A204.1 (cell line): ENCODE measurements around the gene TAF6.
"Not testable (repeated sequence)": the region's sequence is repeated elsewhere in the genome, so short reads cannot be mapped to it uniquely, and the experiment has no call there.

Experiments
- FAIRE-seq: peaks from 2 replicates; lab custom pipeline; 2012; peaks lifted over from hg19 to GRCh38; lab: Jason Lieb, UNC

Gene TAF6

GRCh38 chr7:100152404-100152803, 33.2 kb upstream of the TAF6 start:
- FAIRE-seq = no peak

GRCh38 chr7:100148559-100149328, 29.6 kb upstream of the TAF6 start, which contains the start of gene LAMTOR4:
Gene LAMTOR4, plus strand, starts transcription at chr7:100148918. Its CDS starts 55 bp downstream, at chr7:100148973.
- FAIRE-seq = peak; percentile 99

GRCh38 chr7:100148225-100148558, 29.0 kb upstream of the TAF6 start:
- FAIRE-seq = no peak

- no peak for FAIRE-seq
Measured at GRCh38 chr7:100147278-100147677, 28.1 kb upstream of the TAF6 start.

GRCh38 chr7:100146350-100146749, 27.2 kb upstream of the TAF6 start:
- not testable (repeated sequence) for FAIRE-seq

GRCh38 chr7:100142461-100142860, 23.3 kb upstream of the TAF6 start:
- FAIRE-seq = no peak

GRCh38 chr7:100141555-100141949, 22.4 kb upstream of the TAF6 start:
- FAIRE-seq = no peak

- FAIRE-seq = no peak
Measured at GRCh38 chr7:100137851-100138760, 18.9 kb upstream of the TAF6 start.

- no peak for FAIRE-seq
Measured at GRCh38 chr7:100132697-100133151, 13.6 kb upstream of the TAF6 start.

- no peak for FAIRE-seq
Measured at GRCh38 chr7:100132126-100132525, 13.0 kb upstream of the TAF6 start.

- FAIRE-seq = no peak
Measured at GRCh38 chr7:100130608-100131453, 11.7 kb upstream of the TAF6 start.

GRCh38 chr7:100130220-100130607, 11.1 kb upstream of the TAF6 start:
- FAIRE-seq = not testable (repeated sequence)

GRCh38 chr7:100128637-100128963, 9.4 kb upstream of the TAF6 start:
- FAIRE-seq = no peak

GRCh38 chr7:100127866-100128636, 8.9 kb upstream of the TAF6 start:
- no peak for FAIRE-seq

GRCh38 chr7:100126931-100127865, 8.0 kb upstream of the TAF6 start, which contains the start of gene MBLAC1:
Gene MBLAC1, plus strand, starts transcription at chr7:100126967. Its CDS starts 429 bp downstream, at chr7:100127396.
- no peak for FAIRE-seq

GRCh38 chr7:100126239-100126930, 7.2 kb upstream of the TAF6 start:
- FAIRE-seq = no peak

- FAIRE-seq = no peak
Measured at GRCh38 chr7:100124301-100125230, 5.4 kb upstream of the TAF6 start.

- FAIRE-seq = no peak
Measured at GRCh38 chr7:100122568-100122967, 3.4 kb upstream of the TAF6 start.

- FAIRE-seq = no peak
Measured at GRCh38 chr7:100122067-100122466, 2.9 kb upstream of the TAF6 start.
